HG03354 (cell line): ENCODE measurements around the gene ULBP2.
"Not testable (repeated sequence)": the region's sequence is repeated elsewhere in the genome, so short reads cannot be mapped to it uniquely, and the experiment has no call there.

Source experiments
- ATAC-seq: cut with Tn5 transposase; IDR thresholded peaks from one replicate; pipeline ENCODE4 v1.9.1; 2021; ENCODE audit warnings: mild to moderate bottlenecking; ENCODE audit not compliant: unreplicated experiment, poor library complexity, severe bottlenecking

The ULBP2 gene

DNA sequence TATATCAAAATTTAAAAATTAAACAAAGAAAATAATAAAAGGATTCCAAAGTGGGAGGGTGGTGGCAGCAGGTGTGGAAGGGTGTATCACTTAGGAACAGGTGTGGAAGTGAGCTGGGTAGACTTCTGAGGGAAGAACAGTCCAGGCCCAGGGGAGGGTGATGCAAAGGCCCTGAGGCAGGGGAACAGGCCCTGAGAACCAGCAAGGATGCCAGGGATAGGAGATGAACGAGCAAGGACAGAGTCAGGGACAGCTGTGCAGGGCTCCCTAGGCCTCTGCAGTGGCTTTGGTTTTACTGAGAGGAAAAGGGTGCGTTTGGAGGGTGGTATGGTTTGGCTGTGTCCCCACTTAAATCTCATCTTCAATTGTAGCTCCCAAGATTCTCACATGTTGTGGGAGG lies 34.5 kb upstream of the ULBP2 start:
- ATAC-seq, result no peak

DNA sequence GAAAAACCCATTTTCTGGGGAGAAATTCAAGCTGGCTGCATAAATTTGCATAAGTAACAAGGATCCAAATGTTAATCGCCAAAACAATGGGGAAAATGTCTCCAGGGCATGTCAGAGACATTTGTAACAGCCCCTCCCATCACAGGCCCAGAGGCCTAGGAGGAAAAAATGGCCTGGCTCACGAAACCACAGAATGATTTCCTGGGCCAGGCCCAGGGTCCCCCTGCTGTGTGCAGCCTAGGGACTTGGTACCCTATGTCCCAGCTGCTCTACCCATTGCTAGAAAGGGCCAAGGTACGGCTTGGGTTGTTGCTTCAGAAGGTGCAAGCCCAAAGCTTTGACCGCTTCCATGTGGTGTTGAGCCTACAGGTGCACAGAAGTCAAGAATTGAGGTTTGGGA lies 33.3 kb upstream of the ULBP2 start:
- not testable (repeated sequence) for ATAC-seq

DNA sequence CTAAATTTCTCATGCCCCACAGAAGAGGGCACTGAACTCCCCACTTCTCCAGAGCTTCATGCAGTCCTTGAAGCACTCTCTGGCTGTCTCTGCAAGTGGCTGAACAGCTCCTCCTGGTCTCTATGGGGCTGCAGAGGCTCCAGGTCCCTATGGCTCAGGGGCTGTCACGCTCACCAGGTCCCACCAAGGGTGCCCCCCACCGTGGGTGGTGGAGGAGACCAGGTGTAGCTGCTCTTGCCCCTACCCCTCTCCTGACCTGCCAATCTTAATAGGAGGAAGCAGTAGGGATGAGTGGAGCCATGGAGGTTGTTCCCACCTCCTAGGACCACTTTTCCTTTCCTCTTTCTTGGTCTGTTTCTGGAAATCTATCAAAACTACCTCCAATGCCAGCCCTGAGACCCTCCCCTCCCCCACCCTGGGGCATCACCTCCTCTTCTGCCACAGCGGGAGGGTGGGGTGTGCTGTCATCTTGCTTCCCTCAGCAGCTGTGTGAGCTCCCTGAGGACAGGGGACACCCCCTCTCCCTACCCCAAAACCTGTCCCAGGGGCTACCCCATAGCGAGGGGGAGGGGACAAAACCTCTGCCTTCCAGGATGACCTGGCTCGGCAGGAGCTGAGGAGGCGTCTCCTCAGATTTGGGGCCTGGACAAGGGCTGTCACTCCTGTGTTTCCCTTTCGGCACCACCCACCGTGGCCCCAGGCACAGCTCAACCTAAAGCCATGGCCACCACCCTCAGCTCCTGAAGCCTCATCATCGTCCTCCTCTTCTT lies 31.9 kb upstream of the ULBP2 start:
- no peak for ATAC-seq

DNA sequence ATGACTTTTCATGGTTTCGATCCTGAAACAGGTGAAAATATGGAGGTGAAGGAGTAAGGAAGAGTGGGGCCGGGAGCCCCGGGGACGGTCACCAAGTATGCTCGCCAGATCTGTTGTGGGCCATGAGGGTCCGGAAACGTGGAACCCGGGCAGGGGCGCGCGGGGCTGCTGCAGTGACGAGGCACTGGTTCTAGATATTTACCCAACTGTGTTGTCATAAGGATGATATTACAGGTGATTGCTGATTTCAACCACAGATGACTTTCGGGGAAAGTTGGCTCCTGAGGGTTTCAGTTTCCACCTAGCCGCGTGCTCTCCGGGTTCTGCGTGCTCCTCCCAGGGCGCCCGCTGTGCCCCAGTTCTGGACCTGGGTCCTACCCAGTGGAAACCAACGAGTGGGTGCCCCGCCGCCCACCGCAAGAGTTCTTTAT lies 31.1 kb upstream of the ULBP2 start:
- no peak for ATAC-seq

DNA sequence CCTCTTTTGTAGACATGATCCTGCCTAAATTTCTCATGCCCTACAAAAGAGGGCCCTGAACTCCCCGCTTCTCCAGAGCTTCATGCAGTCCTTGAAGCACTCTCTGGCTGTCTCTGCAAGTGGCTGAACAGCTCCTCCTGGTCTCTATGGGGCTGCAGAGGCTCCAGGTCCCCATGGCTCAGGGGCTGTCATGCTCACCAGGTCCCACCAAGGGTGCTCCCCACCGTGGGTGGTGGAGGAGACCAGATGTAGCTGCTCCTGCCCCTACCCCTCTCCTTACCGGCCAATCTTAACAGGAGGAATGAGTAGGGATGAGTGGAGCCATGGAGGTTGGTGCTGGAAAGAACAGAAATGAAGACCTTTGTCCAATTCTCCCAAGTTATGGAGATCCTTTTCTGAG lies 29.1 kb upstream of the ULBP2 start:
- ATAC-seq, result not testable (repeated sequence)

DNA sequence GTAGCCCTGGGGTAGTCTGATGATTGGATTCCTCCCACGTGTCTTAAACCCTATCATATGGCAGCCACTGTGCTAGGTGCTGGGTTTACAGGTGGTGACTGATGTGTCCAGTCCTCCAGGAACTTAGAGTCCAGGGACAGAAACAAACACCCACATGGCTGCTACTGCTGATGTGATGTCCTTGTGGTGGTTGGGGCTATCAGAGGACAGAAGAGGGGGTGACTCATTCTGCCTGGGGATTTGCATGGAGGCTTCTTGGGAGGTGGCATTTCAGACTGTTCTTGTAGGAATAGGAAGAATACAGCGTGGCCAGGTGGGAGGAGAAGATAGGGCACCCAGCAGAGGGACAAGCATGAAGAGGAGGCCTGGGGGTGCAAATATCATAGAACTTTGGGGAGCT lies 28.7 kb upstream of the ULBP2 start:
- ATAC-seq, result no peak

DNA sequence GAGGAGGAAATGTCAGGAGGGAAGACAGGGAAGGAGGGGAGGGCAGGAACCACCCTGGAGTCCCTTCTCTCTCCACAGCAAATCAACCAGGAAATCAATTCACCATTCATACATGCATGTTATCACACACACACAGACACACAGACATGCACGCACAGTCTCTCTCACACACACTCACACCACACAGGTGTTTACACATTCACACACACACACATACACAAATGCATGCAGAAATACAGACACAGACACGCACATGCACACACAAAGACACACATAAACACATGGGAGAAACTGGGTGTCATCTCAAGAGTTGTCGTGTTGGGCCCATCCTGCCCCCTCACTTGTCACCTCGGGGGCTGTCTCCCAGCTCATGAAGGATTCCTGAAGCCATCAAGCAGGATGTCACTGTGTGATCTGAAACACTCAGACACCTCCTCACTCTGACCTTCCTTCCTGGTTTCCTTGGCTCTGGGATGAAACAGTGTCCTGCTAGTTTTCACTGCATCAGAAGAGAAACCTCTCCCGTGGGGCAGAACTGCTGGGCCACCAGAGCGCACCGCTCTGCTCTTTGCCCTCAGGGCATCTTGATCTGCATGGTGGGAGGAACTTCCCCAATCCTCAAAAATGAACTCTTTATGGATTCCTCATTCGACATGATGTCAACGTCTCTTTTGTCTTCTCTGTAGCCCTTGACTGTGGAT lies 28.1 kb upstream of the ULBP2 start:
- ATAC-seq, result no peak

DNA sequence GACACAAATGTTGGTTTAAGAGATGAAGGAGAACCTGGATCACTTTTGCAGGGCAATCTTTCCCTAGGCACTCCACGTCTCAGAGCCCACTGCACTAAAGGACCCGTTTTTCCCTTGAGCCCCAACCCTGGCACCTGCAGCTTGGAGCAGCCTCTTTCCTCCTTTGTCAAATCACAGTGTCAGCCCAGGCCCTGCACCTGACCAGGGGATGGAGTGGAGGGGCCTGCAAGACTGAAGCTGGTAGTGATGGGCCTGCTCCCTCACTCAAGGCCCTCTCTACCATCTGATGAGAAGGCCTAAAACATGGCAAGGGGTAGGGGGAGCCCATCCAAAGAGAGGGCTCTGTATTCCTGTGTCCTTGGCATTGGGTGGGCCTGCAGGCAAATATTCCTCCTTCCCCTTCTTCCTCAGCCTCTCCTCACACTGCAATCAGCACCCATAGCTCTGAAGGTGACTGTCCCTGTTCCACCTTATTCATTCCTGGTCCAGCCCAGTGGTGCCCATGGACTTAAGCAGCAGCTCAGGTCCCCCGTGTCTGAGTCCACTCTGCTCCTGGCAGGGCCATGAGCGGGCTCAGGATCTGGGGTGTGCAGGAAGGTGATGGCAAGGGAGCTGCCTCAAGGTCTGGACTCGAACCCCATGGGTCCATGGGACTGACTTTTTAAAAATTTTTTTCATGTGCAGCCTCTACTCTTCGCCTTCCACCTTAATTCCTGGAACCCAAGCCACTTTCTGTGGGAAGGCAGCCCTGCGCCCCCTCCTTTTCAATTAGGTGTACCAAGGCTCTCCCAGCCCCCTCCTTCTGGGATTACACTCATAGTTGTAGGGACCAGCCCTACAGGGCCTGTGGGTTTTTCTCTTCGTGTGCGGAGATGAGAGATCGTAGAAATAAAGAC lies 25.6 kb upstream of the ULBP2 start:
- no peak for ATAC-seq

DNA sequence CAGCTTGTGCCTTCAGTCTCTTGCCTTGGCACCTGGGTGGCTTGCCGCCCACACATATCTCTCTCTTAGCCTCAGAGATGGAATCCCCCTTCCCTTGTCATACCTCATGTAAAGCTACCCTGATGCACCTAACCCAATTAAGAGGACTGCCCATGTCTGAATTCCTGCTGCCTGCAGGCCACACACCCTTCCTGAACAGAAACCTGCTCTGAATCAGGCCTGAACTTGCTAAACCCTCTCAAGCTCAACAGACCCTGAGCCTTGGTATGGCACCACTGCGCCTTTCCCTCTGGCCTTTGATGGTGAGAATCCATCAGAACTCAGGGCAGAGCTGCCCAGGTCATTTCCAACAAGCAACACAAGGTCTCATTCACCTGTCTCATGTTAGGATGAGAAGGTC lies 24.1 kb upstream of the ULBP2 start:
- no peak for ATAC-seq

DNA sequence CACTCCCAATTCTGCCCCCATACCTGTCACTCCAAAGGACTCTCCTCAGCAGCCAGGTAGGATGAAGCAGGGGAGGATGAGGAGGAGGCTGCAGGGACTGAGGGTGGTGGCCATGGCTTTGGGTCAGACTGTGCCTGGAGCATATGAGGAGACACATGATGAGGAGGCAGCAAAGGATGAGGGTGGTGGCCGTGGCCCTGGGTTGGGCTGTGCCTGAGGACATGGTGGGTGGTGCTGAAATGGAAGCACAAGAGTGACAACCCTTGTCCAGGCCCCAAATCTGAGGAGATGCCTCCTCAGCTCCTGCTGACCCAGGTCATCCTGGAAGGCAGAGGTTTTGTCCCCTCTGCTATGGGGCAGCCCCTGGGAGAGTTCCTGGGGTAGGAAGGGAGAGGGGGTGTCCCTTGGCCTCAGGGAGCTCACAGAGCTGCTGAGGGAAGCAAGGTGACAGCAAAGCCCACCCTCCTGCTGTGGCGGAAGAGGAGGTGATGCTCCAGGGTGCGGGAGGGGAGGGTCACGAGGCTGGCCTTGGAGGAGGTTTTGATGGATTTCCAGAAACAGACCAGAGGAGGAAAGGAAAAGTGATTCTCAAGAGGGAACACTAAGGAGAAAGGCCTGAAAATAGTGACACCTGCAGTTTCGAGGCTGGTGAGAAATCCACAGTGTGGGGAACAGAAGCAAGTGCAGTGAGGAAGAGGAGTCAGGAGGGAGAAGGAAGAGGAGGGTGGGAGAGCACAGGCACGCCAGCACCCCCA lies 23.5 kb upstream of the ULBP2 start:
- no peak for ATAC-seq

DNA sequence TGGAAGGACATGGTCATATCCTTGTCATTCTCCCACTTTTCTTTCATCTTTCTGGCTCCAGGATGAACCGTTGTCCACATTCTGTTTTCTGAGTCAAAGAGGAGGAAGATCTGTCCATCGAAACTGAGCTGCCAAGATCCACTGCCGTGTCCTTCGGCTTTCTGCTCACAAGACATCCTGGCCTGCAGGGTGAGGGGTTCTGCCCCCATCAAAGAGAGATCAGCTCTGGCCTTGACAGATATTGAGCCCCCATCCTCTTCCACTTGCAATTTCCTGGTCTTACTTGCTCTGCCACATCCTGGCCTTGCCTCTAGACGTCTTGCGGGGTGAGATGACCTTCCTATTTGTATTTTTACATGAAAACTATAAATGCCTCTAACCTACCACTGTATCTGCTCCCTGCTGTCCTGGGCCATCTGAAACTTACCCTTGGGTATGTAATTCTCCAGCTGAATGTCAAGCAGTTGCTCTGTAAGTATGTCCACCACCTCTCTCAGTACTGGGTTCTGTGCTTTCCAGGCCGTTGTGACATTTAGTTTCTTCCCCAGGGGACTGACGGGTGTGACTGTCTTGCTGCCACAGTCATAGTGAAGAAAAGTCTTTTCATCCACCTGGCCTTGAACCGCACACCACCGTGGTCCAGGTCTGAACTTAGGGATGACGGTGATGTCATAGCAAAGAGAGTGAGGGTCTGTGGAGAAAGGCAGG lies 22.5 kb upstream of the ULBP2 start:
- not testable (repeated sequence) for ATAC-seq

DNA sequence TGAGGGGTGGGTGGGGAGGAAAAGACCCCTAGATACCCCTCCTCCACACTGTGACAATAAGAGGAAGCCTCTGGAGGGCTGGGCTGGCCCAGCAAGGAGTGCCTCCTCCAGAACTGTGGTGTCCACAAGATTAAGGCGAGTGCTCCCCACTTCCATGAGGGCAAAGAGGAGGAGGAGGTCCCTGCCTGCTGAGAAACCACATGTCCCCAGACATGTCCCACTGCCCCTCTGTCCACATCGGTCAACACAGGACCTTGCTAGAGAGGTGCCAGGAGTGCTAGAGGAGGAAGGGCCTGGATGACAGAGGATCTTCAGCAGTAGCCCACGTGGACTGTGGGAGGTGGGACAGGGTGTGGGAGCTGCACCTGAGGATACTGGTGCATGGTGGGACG lies 22.0 kb upstream of the ULBP2 start:
- ATAC-seq, result no peak

DNA sequence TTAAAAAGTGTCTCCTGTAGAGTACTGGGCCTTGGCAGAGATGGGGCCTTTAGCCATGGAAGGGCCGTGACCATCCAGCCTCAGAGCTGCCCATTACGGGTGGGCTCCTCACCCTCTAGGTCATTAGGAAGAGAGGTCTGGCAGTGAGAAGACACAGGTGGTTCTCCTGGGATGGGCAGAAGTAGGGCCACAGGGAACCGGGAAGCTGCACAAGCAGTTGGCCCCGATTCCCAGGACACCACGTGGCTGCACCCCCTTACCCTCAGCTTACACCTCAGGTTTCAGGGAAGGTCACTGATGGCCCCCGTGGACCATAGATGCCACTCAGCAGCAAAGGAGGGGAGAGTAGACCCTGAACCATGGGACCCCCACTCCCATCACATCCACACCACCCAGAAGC lies 20.5 kb upstream of the ULBP2 start:
- no peak for ATAC-seq

DNA sequence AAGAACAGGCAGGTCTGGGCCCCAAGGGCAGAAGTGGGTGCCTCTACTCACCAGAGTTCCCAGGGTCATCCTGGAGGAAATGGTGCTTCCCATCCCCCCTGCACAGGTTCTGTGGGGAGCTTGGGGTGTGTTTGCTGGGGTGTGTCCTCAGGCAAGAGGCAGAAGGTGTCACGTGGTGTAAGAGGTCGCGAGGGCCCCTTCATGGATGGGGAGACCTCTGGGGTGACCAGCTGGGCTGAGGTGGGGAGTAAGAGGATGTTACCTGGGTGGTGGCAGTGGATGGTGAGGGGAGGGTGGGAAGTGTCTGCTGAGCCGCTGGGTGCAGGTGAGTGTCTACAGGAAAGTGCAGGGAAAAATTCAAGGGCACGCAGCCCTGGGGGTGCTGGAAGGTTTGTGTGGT lies 19.7 kb upstream of the ULBP2 start:
- ATAC-seq, result not testable (repeated sequence)

DNA sequence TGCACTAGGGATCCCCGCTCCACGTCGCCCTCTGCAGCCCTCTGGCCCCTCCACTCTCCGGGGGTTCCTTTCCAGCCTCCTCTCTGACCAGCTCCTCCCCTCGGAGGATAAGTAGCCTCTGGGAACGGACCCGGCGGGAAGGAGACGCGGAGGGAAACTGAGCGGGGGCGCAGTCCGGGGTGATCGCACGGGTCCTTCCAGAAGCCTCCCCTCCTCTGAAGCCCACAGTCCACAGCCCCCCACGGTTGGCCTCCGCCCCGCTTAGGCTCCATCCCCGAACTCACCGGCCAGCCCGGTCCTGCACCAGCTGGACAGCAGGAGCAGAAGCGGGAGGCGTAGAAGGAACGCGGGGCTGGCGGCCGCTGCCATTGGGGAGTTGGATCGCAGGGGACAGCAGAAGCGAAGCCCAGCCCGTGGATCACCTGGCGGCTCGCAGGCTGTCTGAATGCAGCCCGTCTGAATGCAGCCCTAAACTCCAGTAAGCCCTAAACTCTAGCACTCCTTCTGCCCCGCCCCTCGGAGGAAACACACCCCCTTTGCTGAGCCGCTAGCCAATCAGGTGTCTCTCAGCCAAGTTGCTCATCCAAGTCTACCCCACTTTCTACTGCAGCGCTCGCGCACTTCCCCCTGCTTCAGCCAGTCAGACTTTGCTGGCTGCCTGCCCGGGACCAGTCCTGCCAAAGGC lies 19.0 kb upstream of the ULBP2 start, which contains the start of gene RAET1G:
Gene RAET1G (minus strand): TSS at position 480 of the 685 bp plus-strand sequence. CDS start 111 bp downstream, at position 369.
- ATAC-seq, result peak; percentile 74

DNA sequence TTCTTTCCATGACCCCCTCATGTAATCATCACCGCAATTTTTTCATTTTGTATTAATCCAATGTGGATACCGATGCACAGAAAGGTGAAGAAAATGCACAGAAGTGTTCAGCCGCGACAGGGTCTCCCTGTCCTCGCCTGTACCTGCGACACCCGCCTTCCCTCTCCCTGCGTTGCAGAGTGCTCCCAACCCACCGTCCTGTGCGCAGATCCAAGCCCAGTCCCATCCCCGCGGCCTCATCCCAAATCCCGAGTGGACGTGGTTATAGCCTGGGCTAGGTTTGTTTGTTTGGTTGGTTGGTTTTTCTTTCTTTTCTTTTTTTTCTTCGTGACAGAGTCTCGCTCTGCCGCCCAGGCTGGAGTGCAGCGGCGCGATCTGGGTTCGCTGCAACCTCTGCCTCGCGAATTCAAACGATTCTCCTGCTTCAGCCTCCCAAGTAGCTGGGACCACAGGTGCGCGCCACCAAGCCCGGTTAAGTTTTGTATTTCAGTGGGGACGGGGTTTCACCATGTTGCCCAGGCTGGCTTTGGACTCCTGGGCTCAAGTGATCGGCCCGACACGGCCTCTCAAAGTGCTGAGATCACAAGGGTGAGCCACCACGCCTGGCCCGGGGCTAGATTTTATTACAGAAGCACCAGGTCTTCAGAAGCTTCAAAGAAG lies 18.4 kb upstream of the ULBP2 start:
- no peak for ATAC-seq

DNA sequence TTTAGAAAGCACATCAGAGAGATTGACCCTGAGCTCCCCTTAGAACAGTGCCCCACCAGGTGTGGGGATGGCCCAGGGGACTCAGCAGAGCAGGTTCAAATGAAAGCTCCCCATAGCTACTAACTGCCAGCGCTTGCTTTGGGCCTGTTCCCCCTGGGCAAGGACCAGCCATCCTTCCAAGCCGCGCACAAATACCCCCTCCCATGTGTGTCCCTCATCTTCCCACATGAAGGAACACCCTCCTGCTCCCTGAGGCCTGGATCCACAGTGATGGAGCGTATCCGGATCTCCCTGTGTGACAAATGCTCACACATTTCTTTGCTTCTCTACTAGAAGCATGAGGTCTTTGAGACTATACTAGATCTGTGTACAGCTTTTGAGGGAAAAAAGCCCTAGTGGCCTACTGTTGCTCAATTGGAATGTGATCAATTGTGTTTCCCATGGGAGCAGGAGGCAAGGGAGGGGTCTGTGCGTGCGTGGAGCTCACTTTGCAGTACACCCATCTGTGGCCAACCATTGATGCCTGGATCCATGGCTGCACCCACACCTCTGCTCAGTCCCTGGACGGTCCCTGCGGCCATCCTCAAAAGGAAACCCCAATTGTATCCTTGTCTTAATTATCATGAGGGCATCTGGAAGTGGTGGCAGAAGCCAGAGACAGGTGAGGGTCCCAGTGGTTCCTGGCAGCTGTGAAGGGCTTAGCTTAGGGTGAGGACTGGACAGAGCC lies 17.4 kb upstream of the ULBP2 start:
- no peak for ATAC-seq

DNA sequence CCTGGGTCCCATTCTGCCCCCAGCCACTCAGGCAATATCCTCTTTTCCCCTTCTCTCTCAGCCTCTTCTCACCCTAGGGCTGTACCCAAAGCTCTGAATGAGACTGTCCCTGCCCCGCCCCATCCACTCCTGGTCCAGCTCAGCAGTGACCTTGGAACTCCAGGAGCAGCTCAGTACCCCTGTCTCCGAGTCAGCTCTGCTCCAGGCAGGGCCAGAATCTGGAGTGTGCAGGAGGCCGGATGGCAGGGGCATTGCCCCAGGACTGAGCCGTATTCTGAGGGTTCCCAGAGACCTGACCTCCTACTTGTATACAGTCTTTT lies 16.9 kb upstream of the ULBP2 start:
- ATAC-seq, result no peak
